Measurements from ENCODE around the gene UROC1. TPM values are rescaled to one million over a fixed set of nuclear protein-coding genes. Genes with fewer than 3 reads are reported as not detected.

UROC1 gene
- total RNA-seq, 4 donors from 2014 or later: not detected

GRCh38 chr3:126539558-126540250 lies 22.1 kb upstream of the UROC1 start:
- peaks cover 59% of the 10 kb centered on the region for H3K27me3 ChIP-seq

DNA sequence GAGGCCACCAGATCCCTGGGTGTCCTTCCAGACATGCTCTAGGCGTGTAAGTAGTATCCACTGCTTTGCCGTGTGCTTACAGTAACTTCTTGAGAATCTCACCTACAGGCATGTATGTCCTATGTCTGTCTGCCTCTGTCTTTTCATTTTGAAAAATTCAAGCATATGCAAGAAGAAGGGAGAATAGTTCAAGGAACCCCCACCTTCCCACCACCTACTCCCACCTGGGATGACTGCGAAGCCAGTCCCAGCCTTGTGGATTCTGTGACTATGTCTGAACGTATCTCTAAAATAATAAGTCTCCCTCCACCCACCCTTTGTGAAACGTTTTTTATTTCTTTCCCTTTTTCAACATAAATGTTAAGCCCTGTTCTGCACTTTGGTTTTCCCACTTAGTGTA lies 21.4 kb upstream of the UROC1 start:
- TF ChIP-seq POLR2A (IDR thresholded peaks at IDR 0.05): no peak
- TF ChIP-seq EP300 (IDR thresholded peaks at IDR 0.05): no peak
- TF ChIP-seq POLR2AphosphoS5 (IDR thresholded peaks at IDR 0.05): no peak
- no peak for TF ChIP-seq CTCF (IDR thresholded peaks at IDR 0.05)
- H3K36me3 ChIP-seq: no peaks in the 10 kb centered on the region
- H3K27me3 ChIP-seq: peaks cover 64% of the 10 kb centered on the region
- no peak overlapping the region for H3K27ac ChIP-seq
- WGBS: 38% methylated on average over 5 of the region's 5 CpGs
- DNase-seq (ENCODE audit: low spot score in 2 of 2): no peak
- no peak overlapping the region for H3K4me3 ChIP-seq
- H3K4me1 ChIP-seq: peaks cover 9% of the 10 kb centered on the region
- no peaks in the 10 kb centered on the region for H3K9me3 ChIP-seq

More at GRCh38 chr3:126539558-126540250, 22.1 kb upstream of the UROC1 start:
- Histone ChIP-seq H3K4me1 (peaks cover 9% of the 10 kb centered on the region), H3K27ac (no peak overlapping the region), H3K4me3 (no peak overlapping the region), H3K9me3 (no peaks in the 10 kb centered on the region), H3K36me3 (no peaks in the 10 kb centered on the region)
- TF ChIP-seq EP300 (IDR thresholded peaks at IDR 0.05) (no peak), POLR2AphosphoS5 (IDR thresholded peaks at IDR 0.05) (no peak), POLR2A (IDR thresholded peaks at IDR 0.05) (no peak), CTCF (IDR thresholded peaks at IDR 0.05) (no peak)
- 95% methylated on average over 10 of the region's 10 CpGs for WGBS
- DNase-seq (ENCODE audit: low spot score in 2 of 2): peak in 1 of 2 donors; percentile 36

DNA sequence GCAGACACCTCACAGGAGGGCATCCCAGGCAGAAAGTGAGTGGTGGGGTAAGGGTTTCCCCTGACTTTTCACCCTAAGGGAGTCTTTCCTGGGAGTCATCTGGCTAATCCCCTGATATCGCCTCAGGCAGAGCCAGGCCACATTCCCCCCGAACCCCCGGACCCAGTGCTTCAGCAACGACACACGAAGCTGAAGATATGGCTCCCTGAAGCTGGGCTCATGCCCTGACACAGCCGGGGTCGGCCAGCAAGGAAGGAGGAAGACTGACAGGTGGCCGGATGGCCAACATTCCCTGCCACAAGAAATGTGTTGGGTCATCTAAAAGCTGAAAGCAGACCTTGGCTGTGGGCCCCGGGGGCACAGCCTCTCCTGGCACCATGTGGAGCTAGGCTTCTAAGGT lies 20.7 kb upstream of the UROC1 start:
- peaks cover 64% of the 10 kb centered on the region for H3K27me3 ChIP-seq
- H3K4me1 ChIP-seq: peaks cover 9% of the 10 kb centered on the region
- WGBS: 70% methylated on average over 8 of the region's 9 CpGs
- no peak overlapping the region for H3K4me3 ChIP-seq
- DNase-seq (ENCODE audit: low spot score in 2 of 2): peak; percentile 48 to 60
- TF ChIP-seq EP300 (IDR thresholded peaks at IDR 0.05) (no peak), POLR2A (IDR thresholded peaks at IDR 0.05) (no peak), CTCF (IDR thresholded peaks at IDR 0.05) (no peak), POLR2AphosphoS5 (IDR thresholded peaks at IDR 0.05) (no peak)
- no peaks in the 10 kb centered on the region for H3K36me3 ChIP-seq
- H3K9me3 ChIP-seq: no peaks in the 10 kb centered on the region
- no peak overlapping the region for H3K27ac ChIP-seq

DNA sequence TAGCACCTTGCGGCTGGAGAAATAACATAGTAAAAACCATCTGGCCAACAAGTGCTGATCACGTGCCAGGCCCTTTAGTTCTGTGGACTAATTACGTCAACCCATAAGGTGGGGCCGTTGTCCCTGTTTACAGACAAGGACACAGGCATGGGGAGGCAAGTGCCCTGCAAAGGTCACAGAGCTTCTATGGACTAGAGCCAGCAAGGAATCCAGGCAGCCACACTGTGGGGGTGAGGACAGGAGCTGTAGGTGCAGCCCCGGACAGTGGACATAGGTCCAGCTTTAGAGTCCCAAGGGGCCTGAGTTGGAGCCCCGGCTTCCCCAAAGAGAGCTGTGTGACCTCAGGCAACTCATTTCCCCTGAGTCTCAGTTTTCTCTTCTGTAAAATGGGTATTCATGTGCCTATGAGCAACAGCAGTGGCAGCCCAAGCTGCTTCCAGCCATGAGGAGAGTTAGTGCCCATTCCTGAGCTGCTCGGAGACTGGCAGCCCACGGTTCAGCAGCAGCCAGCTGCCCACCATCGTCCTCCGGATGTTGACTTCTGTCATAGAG lies 20.2 kb upstream of the UROC1 start:
- H3K27ac ChIP-seq: no peak overlapping the region
- TF ChIP-seq CTCF (IDR thresholded peaks at IDR 0.05) (no peak), EP300 (IDR thresholded peaks at IDR 0.05) (no peak), POLR2A (IDR thresholded peaks at IDR 0.05) (no peak), POLR2AphosphoS5 (IDR thresholded peaks at IDR 0.05) (no peak)
- peak; percentile 42 to 67 for DNase-seq (ENCODE audit: low spot score in 2 of 2)
- H3K4me3 ChIP-seq: no peak overlapping the region
- H3K9me3 ChIP-seq: no peaks in the 10 kb centered on the region
- 65% methylated on average over 5 of the region's 10 CpGs for WGBS
- H3K36me3 ChIP-seq: no peaks in the 10 kb centered on the region
- H3K27me3 ChIP-seq: peaks cover 63% of the 10 kb centered on the region
- peaks cover 9% of the 10 kb centered on the region for H3K4me1 ChIP-seq

GRCh38 chr3:126537116-126537729 lies 19.6 kb upstream of the UROC1 start:
- WGBS: 77% methylated on average over 4 of the region's 9 CpGs
- peak in 1 of 2 donors; percentile 21 for DNase-seq (ENCODE audit: low spot score in 2 of 2)
- peaks cover 57% of the 10 kb centered on the region for H3K27me3 ChIP-seq
- H3K4me1 ChIP-seq: peaks cover 8% of the 10 kb centered on the region
- TF ChIP-seq CTCF (IDR thresholded peaks at IDR 0.05) (no peak), EP300 (IDR thresholded peaks at IDR 0.05) (no peak), POLR2AphosphoS5 (IDR thresholded peaks at IDR 0.05) (no peak), POLR2A (IDR thresholded peaks at IDR 0.05) (no peak)
- no peaks in the 10 kb centered on the region for H3K9me3 ChIP-seq
- H3K4me3 ChIP-seq: no peak overlapping the region
- no peak overlapping the region for H3K27ac ChIP-seq
- no peaks in the 10 kb centered on the region for H3K36me3 ChIP-seq
